Gastroesophageal sphincter (tissue), 3 donors: ENCODE results near the gene CRYL1.

Experiments
- EP300 ChIP-seq: sonication (generic); formaldehyde crosslinking; IDR thresholded peaks from one replicate; pipeline ENCODE4 v1.6.1; 2017; ENCODE audit warnings: antibody characterized with exemption, mild to moderate bottlenecking
- TF ChIP-seq, protein P1 (sequence below), 4 experiments: fragments of 200-600 bp in 2 of 4; fragments of 450-650 bp in 2 of 4; sonication (generic) in 1 of 4; IDR thresholded peaks; one replicate each; pipeline ENCODE4 v1.5.1; 2017 to 2019; ENCODE audit warnings: antibody characterized with exemption in 4 of 4, mild to moderate bottlenecking in 2 of 4, moderate library complexity in 2 of 4

DNA sequence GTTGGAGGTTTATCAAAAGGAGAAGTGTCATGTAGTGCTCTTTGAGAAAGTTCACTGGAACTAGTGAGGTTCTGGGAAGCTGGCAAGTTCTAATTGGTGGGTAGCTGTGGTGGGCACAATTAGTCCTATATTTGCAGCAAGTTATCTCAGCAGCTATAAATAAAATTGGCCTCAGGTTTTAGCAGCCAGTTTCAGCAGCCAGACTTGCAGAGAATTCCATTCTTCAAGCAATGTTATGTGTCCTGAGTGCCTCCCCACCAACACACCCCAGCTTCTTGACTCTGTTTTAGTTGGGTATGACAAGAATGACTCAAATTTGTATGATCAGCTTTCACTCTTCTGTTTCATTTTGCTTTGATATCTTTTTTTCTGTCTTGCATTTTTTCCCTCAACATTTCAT lies 46.0 kb upstream of the CRYL1 start:
- TF ChIP-seq, protein P1, sequence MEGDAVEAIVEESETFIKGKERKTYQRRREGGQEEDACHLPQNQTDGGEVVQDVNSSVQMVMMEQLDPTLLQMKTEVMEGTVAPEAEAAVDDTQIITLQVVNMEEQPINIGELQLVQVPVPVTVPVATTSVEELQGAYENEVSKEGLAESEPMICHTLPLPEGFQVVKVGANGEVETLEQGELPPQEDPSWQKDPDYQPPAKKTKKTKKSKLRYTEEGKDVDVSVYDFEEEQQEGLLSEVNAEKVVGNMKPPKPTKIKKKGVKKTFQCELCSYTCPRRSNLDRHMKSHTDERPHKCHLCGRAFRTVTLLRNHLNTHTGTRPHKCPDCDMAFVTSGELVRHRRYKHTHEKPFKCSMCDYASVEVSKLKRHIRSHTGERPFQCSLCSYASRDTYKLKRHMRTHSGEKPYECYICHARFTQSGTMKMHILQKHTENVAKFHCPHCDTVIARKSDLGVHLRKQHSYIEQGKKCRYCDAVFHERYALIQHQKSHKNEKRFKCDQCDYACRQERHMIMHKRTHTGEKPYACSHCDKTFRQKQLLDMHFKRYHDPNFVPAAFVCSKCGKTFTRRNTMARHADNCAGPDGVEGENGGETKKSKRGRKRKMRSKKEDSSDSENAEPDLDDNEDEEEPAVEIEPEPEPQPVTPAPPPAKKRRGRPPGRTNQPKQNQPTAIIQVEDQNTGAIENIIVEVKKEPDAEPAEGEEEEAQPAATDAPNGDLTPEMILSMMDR (IDR thresholded peaks at IDR 0.05), result no peak
- no peak for TF ChIP-seq EP300
